Gastrocnemius medialis (tissue), 4 donors: Measurements from ENCODE around the gene NKD1. TPM values are rescaled to one million over a fixed set of nuclear protein-coding genes. Genes with fewer than 3 reads are reported as not detected.
"Not testable (repeated sequence)": the region's sequence is repeated elsewhere in the genome, so short reads cannot be mapped to it uniquely, and the experiment has no call there.

Experiments used
- ATAC-seq, 2 donors: fragments of 150-250 bp; one replicate each; pipeline ENCODE4 v1.9.1; 2016
- DNase-seq, 2 donors: peaks; one replicate each; pipeline ENCODE4 v3.0.0-alpha.2; 2019
- H3K27ac ChIP-seq, 4 donors: fragments of 200-600 bp; sonication (generic); 1 replicate in 1 of 4; 2 replicates in 3 of 4; pipeline ENCODE4 v1.5.1; 2016 to 2018; ENCODE audit warnings: mild to moderate bottlenecking in 2 of 4, moderate library complexity in 1 of 4
- H3K27me3 ChIP-seq, 3 donors: fragments of 200-600 bp; sonication (generic) in 2 of 3; 1 replicate in 1 of 3; 2 replicates in 2 of 3; pipeline versions ENCODE4 v1.5.1 to v1.6.0; 2016 to 2019; ENCODE audit warnings: mild to moderate bottlenecking in 1 of 3, moderate library complexity in 1 of 3
- H3K36me3 ChIP-seq, 2 donors: fragments of 200-600 bp; sonication (generic) in 1 of 2; one replicate each; pipeline ENCODE4 v1.5.1; 2017 to 2018
- H3K4me1 ChIP-seq, 2 donors: fragments of 200-600 bp; sonication (generic) in 1 of 2; one replicate each; pipeline ENCODE4 v1.5.1; 2016 to 2017; ENCODE audit warnings: mild to moderate bottlenecking in 2 of 2
- H3K4me3 ChIP-seq, 4 donors: fragments of 200-600 bp; sonication (generic) in 3 of 4; 1 replicate in 1 of 4; 2 replicates in 3 of 4; pipeline ENCODE4 v1.5.1; 2016 to 2019; ENCODE audit warnings: mild to moderate bottlenecking in 2 of 4
- H3K9me3 ChIP-seq, 3 donors: fragments of 200-600 bp; sonication (generic) in 2 of 3; 1 replicate in 1 of 3; 2 replicates in 2 of 3; pipeline ENCODE4 v1.5.1; 2016 to 2019
- POLR2A ChIP-seq, 2 donors: fragments of 450-650 bp; IDR thresholded peaks; one replicate each; pipeline ENCODE4 v1.6.1; 2017; ENCODE audit warnings: antibody characterized with exemption in 2 of 2, mild to moderate bottlenecking in 2 of 2, moderate library complexity in 2 of 2
- in situ Hi-C, 4 donors: fragments of 200-750 bp; cut with MboI; loops; one replicate each; pipeline versions ENCODE4 v1.15.0 to v1.8.0; 2017; ENCODE audit warnings: low sequenced_read_pairs in 4 of 4
- intact Hi-C: fragments of 100-400 bp; cut with DNase I; formaldehyde crosslinking; loops from one replicate; pipeline ENCODE4 v1.15.1; 2023; ENCODE audit warnings: low total_unique reads
- total RNA-seq, 4 donors: library from RNA; depleted of rRNA; stranded (reverse); fragments of >200 nt; gene quantifications; one replicate each; pipeline versions ENCODE4 v1.1.0 to v1.2.3, GENCODE V29; 2016
- TF ChIP-seq, protein P1 (sequence below), 5 experiments: fragments of 450-650 bp in 3 of 5; fragments of 200-600 bp in 2 of 5; sonication (generic) in 2 of 5; IDR thresholded peaks in 4 of 5; conservative IDR thresholded peaks in 1 of 5; 1 replicate in 4 of 5; 2 replicates in 1 of 5; pipeline ENCODE4 v1.5.1; 2016 to 2019; ENCODE audit warnings: antibody characterized with exemption in 5 of 5, mild to moderate bottlenecking in 3 of 5, moderate library complexity in 3 of 5

NKD1 gene
- total RNA-seq, 4 donors from 2014 or later = 0.10 to 0.75 (median 0.19) TPM

DNA sequence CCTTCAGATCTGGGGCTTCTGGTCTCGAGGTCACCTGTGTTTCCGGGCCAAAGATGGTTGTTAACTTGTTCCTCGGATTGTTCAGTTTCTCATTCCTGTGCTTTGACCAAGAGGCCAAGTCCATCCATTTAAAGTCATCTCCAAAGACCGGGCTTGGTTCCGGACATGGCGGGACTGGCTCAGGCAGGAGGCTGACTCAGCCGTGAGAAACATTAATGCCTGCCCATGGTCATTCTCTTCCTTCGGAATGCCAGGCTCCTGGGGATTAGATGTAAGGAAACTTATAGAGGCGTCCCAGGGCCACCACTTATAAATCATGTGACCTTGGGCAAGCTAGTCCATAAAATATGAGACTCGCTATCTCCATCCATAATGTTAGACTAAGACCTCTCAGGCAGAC lies 13.6 kb upstream of the NKD1 start:
- no peaks in the 10 kb centered on the region for H3K9me3 ChIP-seq
- intact Hi-C loops (no loop called here), in situ Hi-C loops (no loop called here)
- no peak overlapping the region for H3K27ac ChIP-seq
- no peak for ATAC-seq
- H3K4me3 ChIP-seq = no peak overlapping the region
- H3K4me1 ChIP-seq = no peaks in the 10 kb centered on the region
- TF ChIP-seq, protein P1, sequence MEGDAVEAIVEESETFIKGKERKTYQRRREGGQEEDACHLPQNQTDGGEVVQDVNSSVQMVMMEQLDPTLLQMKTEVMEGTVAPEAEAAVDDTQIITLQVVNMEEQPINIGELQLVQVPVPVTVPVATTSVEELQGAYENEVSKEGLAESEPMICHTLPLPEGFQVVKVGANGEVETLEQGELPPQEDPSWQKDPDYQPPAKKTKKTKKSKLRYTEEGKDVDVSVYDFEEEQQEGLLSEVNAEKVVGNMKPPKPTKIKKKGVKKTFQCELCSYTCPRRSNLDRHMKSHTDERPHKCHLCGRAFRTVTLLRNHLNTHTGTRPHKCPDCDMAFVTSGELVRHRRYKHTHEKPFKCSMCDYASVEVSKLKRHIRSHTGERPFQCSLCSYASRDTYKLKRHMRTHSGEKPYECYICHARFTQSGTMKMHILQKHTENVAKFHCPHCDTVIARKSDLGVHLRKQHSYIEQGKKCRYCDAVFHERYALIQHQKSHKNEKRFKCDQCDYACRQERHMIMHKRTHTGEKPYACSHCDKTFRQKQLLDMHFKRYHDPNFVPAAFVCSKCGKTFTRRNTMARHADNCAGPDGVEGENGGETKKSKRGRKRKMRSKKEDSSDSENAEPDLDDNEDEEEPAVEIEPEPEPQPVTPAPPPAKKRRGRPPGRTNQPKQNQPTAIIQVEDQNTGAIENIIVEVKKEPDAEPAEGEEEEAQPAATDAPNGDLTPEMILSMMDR (IDR thresholded peaks at IDR 0.05 in 4 of 5, conservative IDR thresholded peaks at IDR 0.05 in 1 of 5) = no peak
- no peak for TF ChIP-seq POLR2A (IDR thresholded peaks at IDR 0.05)
- peaks cover 0 to 4% (median 0%) of the 10 kb centered on the region in 3 donors for H3K27me3 ChIP-seq
- no peaks in the 10 kb centered on the region for H3K36me3 ChIP-seq
- DNase-seq = no peak

DNA sequence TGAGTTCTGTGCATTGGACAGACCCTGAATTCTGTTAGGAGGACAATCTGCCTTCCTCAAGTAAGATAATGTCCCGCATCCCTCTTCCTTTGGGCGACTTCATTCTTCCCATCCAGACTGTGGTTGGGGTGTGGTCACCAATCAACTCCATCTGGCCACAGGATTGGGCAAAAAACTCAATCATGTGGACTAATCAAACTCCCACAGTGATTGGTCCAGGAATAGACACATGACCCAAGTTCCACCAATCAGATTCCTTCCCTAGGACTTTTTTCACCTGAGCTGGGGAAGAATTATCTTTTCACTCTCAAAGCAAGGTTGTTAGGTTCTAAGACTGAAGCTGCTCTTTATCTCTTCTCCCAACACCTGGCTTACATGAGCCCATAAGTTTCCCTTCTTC lies 13.2 kb upstream of the NKD1 start:
- DNase-seq (no peak), ATAC-seq (no peak)
- intact Hi-C loops = no loop called here
- peaks cover 0 to 4% (median 0%) of the 10 kb centered on the region in 3 donors for H3K27me3 ChIP-seq
- H3K9me3 ChIP-seq = no peaks in the 10 kb centered on the region
- H3K4me1 ChIP-seq = no peaks in the 10 kb centered on the region
- in situ Hi-C loops = no loop called here
- no peak overlapping the region for H3K27ac ChIP-seq
- TF ChIP-seq, protein P1 (IDR thresholded peaks at IDR 0.05 in 4 of 5, conservative IDR thresholded peaks at IDR 0.05 in 1 of 5) = no peak
- no peak for TF ChIP-seq POLR2A (IDR thresholded peaks at IDR 0.05)
- no peak overlapping the region for H3K4me3 ChIP-seq
- no peaks in the 10 kb centered on the region for H3K36me3 ChIP-seq

DNA sequence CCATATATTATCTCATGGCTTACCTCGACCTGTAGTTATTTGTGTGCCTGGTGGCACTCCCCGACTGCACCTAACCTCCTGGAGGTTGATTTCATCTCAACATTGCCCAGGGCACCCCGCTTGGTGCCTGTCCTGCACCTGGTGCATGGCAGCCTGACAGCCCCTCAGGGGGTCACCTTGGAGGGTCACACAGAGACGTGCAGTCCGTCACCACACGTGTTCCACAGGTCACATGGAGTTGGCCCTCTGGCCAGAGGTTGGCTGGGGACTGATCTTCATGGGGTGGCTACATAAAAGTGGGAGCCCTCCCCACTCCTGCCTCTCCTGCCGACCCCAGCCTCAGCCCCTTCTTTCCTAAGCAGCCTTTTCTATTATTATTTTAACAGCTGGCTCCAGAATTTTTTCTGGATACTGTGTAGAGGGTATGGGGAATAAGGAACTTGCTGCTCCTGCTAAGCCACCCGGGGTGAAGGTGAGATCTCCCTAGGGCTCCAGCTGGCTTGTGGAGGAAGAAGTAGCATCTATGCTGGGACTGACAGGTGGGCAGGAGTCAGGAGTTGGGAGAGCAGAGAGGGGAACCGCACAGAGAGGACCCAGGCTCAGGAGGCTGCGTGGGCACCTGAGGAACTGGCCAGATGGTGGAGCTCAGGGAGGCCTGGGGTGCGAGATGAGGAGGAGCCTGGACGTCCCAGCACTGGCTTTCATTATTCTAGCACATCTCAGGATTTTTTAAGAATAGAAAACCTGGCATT lies 12.5 kb upstream of the NKD1 start:
- in situ Hi-C loops = no loop called here
- H3K4me3 ChIP-seq = no peak overlapping the region

DNA sequence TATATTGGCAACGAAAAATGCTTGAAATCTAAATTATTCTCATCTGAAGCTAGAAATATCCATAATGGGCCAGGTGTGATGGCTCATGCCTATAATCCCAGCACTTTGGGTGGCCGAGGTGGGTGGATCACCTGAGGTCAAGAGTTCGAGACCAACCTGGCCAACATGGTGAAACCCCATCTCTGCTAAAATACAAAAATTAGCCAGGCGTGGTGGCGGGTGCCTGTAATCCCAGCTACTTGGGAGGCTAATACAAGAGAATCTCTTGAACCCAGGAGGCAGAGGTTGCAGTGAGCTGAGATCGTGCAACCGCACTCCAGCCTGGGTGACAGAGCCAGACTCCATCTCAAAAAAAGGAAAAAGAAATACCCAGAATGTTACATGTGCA lies 11.9 kb upstream of the NKD1 start:
- intact Hi-C loops, in situ Hi-C loops, H3K27ac ChIP-seq, ATAC-seq, H3K9me3 ChIP-seq, DNase-seq, H3K27me3 ChIP-seq, H3K36me3 ChIP-seq, H3K4me3 ChIP-seq, H3K4me1 ChIP-seq: not testable (repeated sequence)

More for the DNA sequence above, 12.5 kb upstream of the NKD1 start:
- no peak for ATAC-seq
- Histone ChIP-seq H3K27me3 (peaks cover 0 to 4% (median 0%) of the 10 kb centered on the region in 3 donors), H3K27ac (no peak overlapping the region), H3K4me1 (no peaks in the 10 kb centered on the region), H3K36me3 (no peaks in the 10 kb centered on the region), H3K9me3 (no peaks in the 10 kb centered on the region)
- intact Hi-C loops = no loop called here
- no peak for DNase-seq
- TF ChIP-seq, protein P1 (IDR thresholded peaks at IDR 0.05 in 4 of 5, conservative IDR thresholded peaks at IDR 0.05 in 1 of 5) = no peak
- no peak for TF ChIP-seq POLR2A (IDR thresholded peaks at IDR 0.05)

GRCh38 chr16:50537533-50538290 lies 10.5 kb upstream of the NKD1 start:
- in situ Hi-C loops = no loop called here
- intact Hi-C loops = no loop called here
- peaks cover 0 to 4% (median 0%) of the 10 kb centered on the region in 3 donors for H3K27me3 ChIP-seq
- H3K9me3 ChIP-seq = no peaks in the 10 kb centered on the region
- H3K4me1 ChIP-seq = no peaks in the 10 kb centered on the region
- ATAC-seq = no peak
- H3K36me3 ChIP-seq = no peaks in the 10 kb centered on the region
- no peak for DNase-seq
- TF ChIP-seq, protein P1 (IDR thresholded peaks at IDR 0.05 in 4 of 5, conservative IDR thresholded peaks at IDR 0.05 in 1 of 5) = no peak
- TF ChIP-seq POLR2A (IDR thresholded peaks at IDR 0.05) = no peak
- no peak overlapping the region for H3K4me3 ChIP-seq
- no peak overlapping the region for H3K27ac ChIP-seq
